ENCODE data around the gene IFT122. TPM values are rescaled to one million over a fixed set of nuclear protein-coding genes. Genes with fewer than 3 reads are reported as not detected.
"Not testable (repeated sequence)": the region's sequence is repeated elsewhere in the genome, so short reads cannot be mapped to it uniquely, and the experiment has no call there.

IFT122 gene
- total RNA-seq, 2 donors from 2014 or later, result 18.8 to 21.6 TPM

GRCh38 chr3:129543156-129543790, 103.2 kb downstream of the IFT122 start, which contains the start of gene H1-8:
H1-8 (plus strand) TSS chr3:129543175; CDS start chr3:129543219, 44 bp downstream.
- ATAC-seq, result no peak
- intact Hi-C loops (cut with DNase I, micrococcal nuclease), result no loop called here
- DNase-seq, result no peak

- ATAC-seq (no peak), DNase-seq (no peak)
- intact Hi-C loops (cut with DNase I, micrococcal nuclease), result no loop called here
Observed at GRCh38 chr3:129543999-129544398, 104.0 kb downstream of the IFT122 start.

- ATAC-seq; intact Hi-C loops (cut with DNase I, micrococcal nuclease); DNase-seq: not testable (repeated sequence)
Observed at GRCh38 chr3:129545951-129546350, 105.9 kb downstream of the IFT122 start.

GRCh38 chr3:129547241-129547640, 107.2 kb downstream of the IFT122 start:
- ATAC-seq, result no peak
- intact Hi-C loops (cut with DNase I, micrococcal nuclease), result no loop called here
- no peak for DNase-seq

GRCh38 chr3:129548104-129548965, 108.3 kb downstream of the IFT122 start:
- ATAC-seq (no peak), DNase-seq (no peak)
- intact Hi-C loops (cut with DNase I, micrococcal nuclease), result no loop called here

GRCh38 chr3:129549006-129549800, 109.2 kb downstream of the IFT122 start:
- ATAC-seq (no peak), DNase-seq (no peak)
- intact Hi-C loops (cut with DNase I, micrococcal nuclease), result no loop called here

GRCh38 chr3:129549805-129550204, 109.8 kb downstream of the IFT122 start:
- intact Hi-C loops (cut with DNase I, micrococcal nuclease), result no loop called here
- no peak for ATAC-seq
- no peak for DNase-seq

- DNase-seq, result no peak
- intact Hi-C loops (cut with DNase I, micrococcal nuclease), result no loop called here
- ATAC-seq, result no peak
Observed at GRCh38 chr3:129552287-129553050, 112.4 kb downstream of the IFT122 start.

GRCh38 chr3:129553171-129553570, 113.1 kb downstream of the IFT122 start:
- DNase-seq (no peak), ATAC-seq (no peak)
- intact Hi-C loops (cut with DNase I, micrococcal nuclease), result no loop called here

GRCh38 chr3:129553719-129554118, 113.7 kb downstream of the IFT122 start:
- intact Hi-C loops (cut with DNase I, micrococcal nuclease), result no loop called here
- DNase-seq, result no peak
- ATAC-seq, result peak; percentile 51

- ATAC-seq (no peak), DNase-seq (no peak)
- intact Hi-C loops (cut with DNase I, micrococcal nuclease), result no loop called here
Observed at GRCh38 chr3:129554356-129555152, 114.5 kb downstream of the IFT122 start.

GRCh38 chr3:129555153-129555550, 115.1 kb downstream of the IFT122 start:
- no peak for DNase-seq
- no peak for ATAC-seq
- intact Hi-C loops (cut with DNase I, micrococcal nuclease), result no loop called here

GRCh38 chr3:129555616-129556357, 115.8 kb downstream of the IFT122 start:
- intact Hi-C loops (cut with DNase I, micrococcal nuclease), result no loop called here
- ATAC-seq, result no peak
- no peak for DNase-seq

GRCh38 chr3:129556358-129556695, 116.3 kb downstream of the IFT122 start:
- ATAC-seq (no peak), DNase-seq (no peak)
- intact Hi-C loops (cut with DNase I, micrococcal nuclease), result no loop called here

GRCh38 chr3:129556890-129557547, 117.0 kb downstream of the IFT122 start:
- intact Hi-C loops (cut with DNase I, micrococcal nuclease), result no loop called here
- no peak for DNase-seq
- ATAC-seq, result no peak

GRCh38 chr3:129557548-129557894, 117.5 kb downstream of the IFT122 start:
- intact Hi-C loops (cut with DNase I, micrococcal nuclease), result no loop called here
- ATAC-seq (no peak), DNase-seq (no peak)
